ENCODE measurements around the gene TNFAIP3.

Gene TNFAIP3

DNA sequence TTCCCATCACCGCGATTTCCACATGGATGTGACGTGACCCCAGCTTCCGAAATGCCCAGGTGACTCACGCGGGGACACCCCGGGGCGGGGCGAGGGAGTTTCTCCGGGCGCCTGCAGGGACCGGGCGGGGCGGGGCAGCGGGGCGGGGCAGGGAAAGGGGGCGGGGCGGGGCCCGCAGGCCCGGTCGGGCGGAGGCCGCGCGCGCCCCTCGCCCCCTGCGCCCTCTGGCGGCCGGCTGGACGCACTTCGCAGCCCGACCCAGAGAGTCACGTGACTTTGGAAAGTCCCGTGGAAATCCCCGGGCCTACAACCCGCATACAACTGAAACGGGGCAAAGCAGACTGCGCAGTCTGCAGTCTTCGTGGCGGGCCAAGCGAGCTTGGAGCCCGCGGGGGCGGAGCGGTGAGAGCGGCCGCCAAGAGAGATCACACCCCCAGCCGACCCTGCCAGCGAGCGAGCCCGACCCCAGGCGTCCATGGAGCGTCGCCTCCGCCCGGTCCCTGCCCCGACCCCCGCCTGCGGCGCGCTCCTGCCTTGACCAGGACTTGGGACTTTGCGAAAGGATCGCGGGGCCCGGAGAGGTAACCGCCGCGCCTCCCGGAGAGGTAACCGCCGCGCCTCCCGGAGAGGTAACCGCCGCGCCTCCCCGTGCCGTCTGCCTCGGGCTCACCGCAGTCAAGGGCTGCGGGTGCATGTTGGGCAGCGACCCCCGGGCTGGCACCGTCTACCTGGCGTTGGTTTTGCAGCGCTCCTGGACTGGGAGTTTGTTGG is at the start of gene TNFAIP3:
Gene TNFAIP3 (plus strand): TSS at position 346 of the 771 bp plus-strand sequence. CDS start 3,969 bp downstream, outside the sequence.
- H3K4me3 ChIP-seq (ENCODE audit: low read length): peak within 1 kb of the TSS; percentile 89
- peaks cover 23% of the 10 kb centered on the region for H3K27me3 ChIP-seq (ENCODE audit: insufficient read depth, low read length)
- peaks cover 30% of the 10 kb centered on the region for H3K4me1 ChIP-seq (ENCODE audit: insufficient read depth, low read length)
- H3K27ac ChIP-seq (ENCODE audit: low read length): no peak within 1 kb of the TSS
- no peaks in the 10 kb centered on the region for H3K9me3 ChIP-seq (ENCODE audit: insufficient read depth, low read depth, low read length)
- H3K36me3 ChIP-seq (ENCODE audit: insufficient read depth, low read depth, low read length): no peaks in the 10 kb centered on the region
- H3K9ac ChIP-seq (ENCODE audit: low read depth, low read length): peak within 1 kb of the TSS; percentile 75; the same call in 1 of the 2 replicates

DNA sequence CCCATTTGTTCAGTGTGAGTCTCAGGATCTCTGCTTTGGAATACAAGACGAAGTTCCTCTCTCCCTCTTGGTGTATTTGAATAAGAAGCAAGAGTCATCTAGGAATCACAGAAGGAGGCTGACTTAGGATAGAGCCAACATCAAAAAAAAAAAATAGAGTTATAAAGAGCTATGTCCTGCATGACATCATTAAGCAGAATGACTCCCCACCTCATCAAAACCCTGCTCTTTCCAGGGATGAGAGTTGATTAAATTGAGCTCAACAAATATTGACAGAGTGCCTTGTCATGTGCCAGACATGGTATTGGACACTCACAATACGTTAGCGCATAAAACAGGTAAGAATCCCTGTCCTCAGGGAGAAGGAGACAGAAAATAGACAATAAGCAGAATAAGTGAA is 48.6 kb upstream of the TNFAIP3 start:
- Histone ChIP-seq H3K4me1 (ENCODE audit: insufficient read depth, low read length) (no peaks in the 10 kb centered on the region), H3K27ac (ENCODE audit: low read length) (no peak overlapping the region), H3K36me3 (ENCODE audit: insufficient read depth, low read depth, low read length) (no peaks in the 10 kb centered on the region)

DNA sequence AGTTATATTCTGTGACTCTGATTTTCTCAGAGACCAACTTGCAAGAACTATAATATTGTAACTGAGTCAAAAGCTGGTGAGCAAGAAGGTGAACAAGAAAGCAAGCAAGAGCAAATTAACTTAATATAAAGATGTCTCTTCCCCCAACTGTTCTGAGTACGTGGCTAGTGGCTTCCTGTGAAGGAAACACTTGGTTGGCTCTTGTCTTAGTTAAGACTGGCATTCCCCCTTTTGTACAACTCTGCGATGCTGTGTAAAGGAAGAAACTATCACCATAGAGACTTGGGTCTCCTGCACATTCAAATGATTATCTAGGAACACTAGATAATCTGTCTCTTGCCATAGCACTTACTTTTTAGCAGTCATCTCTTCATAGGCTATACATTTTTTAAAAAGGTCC is 47.3 kb upstream of the TNFAIP3 start:
- no peaks in the 10 kb centered on the region for H3K9me3 ChIP-seq (ENCODE audit: insufficient read depth, low read depth, low read length)
- H3K36me3 ChIP-seq (ENCODE audit: insufficient read depth, low read depth, low read length): no peaks in the 10 kb centered on the region
- no peaks in the 10 kb centered on the region for H3K4me1 ChIP-seq (ENCODE audit: insufficient read depth, low read length)
- H3K4me3 ChIP-seq (ENCODE audit: low read length): no peak overlapping the region
- no peak overlapping the region for H3K27ac ChIP-seq (ENCODE audit: low read length)
- no peak overlapping the region for H3K9ac ChIP-seq (ENCODE audit: low read depth, low read length)
- no peaks in the 10 kb centered on the region for H3K27me3 ChIP-seq (ENCODE audit: insufficient read depth, low read length)

More for the DNA sequence above, 48.6 kb upstream of the TNFAIP3 start:
- Histone ChIP-seq H3K27me3 (ENCODE audit: insufficient read depth, low read length) (no peaks in the 10 kb centered on the region), H3K9me3 (ENCODE audit: insufficient read depth, low read depth, low read length) (no peaks in the 10 kb centered on the region), H3K4me3 (ENCODE audit: low read length) (no peak overlapping the region), H3K9ac (ENCODE audit: low read depth, low read length) (no peak overlapping the region)

DNA sequence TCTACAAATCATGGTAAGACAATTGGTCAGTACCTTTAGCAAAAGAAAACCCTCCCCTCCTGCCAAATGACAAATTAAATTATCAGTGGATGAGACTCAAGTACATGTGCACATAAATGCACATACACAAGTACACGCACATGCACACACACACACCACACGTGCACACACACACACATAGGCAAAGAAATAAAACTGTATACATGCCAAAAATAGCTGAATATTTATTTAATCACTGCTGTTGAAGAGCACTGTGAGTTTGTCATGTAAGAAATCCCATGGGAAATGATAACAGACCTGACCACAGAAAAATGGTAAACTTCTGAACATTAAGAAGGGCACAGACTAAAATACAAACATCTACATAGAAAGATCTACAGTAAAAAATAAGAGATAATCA is 46.6 kb upstream of the TNFAIP3 start:
- Histone ChIP-seq H3K36me3 (ENCODE audit: insufficient read depth, low read depth, low read length) (no peaks in the 10 kb centered on the region), H3K4me3 (ENCODE audit: low read length) (no peak overlapping the region), H3K9ac (ENCODE audit: low read depth, low read length) (no peak overlapping the region), H3K4me1 (ENCODE audit: insufficient read depth, low read length) (no peaks in the 10 kb centered on the region), H3K27me3 (ENCODE audit: insufficient read depth, low read length) (no peaks in the 10 kb centered on the region), H3K27ac (ENCODE audit: low read length) (no peak overlapping the region), H3K9me3 (ENCODE audit: insufficient read depth, low read depth, low read length) (no peaks in the 10 kb centered on the region)

DNA sequence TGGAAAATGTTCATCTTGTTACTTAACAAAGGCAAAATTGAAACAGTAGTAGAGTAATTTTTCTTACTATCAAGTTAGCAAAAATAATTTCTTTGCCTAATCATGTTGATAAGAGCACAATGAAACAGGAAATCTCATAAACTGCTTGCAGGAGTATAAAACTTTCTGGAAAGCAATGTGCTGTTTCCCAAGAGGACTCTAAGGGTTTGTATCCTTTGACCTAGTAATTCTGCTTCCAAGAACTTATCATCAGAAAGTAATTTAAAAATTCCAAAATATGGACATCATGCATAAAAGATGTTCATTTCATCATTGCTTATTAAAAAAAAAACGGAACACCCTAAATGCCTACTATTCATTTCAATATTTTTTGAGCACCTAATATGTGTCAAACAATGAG is 46.1 kb upstream of the TNFAIP3 start:
- Histone ChIP-seq H3K9me3 (ENCODE audit: insufficient read depth, low read depth, low read length) (no peaks in the 10 kb centered on the region), H3K36me3 (ENCODE audit: insufficient read depth, low read depth, low read length) (no peaks in the 10 kb centered on the region), H3K4me1 (ENCODE audit: insufficient read depth, low read length) (no peaks in the 10 kb centered on the region), H3K27ac (ENCODE audit: low read length) (no peak overlapping the region), H3K4me3 (ENCODE audit: low read length) (no peak overlapping the region), H3K9ac (ENCODE audit: low read depth, low read length) (no peak overlapping the region), H3K27me3 (ENCODE audit: insufficient read depth, low read length) (no peaks in the 10 kb centered on the region)

DNA sequence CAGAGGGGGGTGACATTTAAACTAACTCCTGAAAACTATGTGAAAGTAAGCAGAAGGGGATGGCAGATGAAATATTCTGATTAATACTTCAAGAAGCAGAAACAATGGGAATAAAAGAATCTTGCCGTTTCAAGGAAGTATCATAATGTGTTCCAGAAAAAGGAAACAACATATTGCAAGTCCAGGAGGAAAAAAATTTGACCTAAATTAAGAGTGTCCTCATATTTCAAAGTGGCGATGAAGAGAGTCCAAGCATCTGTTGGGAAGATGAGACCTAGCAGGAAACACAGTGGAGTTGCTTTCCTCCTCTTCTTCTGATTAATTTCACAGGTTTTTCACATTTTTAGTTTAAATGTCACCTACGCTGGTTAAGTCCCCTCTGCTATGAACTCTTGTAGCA is 45.6 kb upstream of the TNFAIP3 start:
- no peak overlapping the region for H3K27ac ChIP-seq (ENCODE audit: low read length)
- H3K4me1 ChIP-seq (ENCODE audit: insufficient read depth, low read length): no peaks in the 10 kb centered on the region
- no peaks in the 10 kb centered on the region for H3K27me3 ChIP-seq (ENCODE audit: insufficient read depth, low read length)
- no peaks in the 10 kb centered on the region for H3K9me3 ChIP-seq (ENCODE audit: insufficient read depth, low read depth, low read length)
- no peaks in the 10 kb centered on the region for H3K36me3 ChIP-seq (ENCODE audit: insufficient read depth, low read depth, low read length)
- H3K4me3 ChIP-seq (ENCODE audit: low read length): no peak overlapping the region
- H3K9ac ChIP-seq (ENCODE audit: low read depth, low read length): no peak overlapping the region

DNA sequence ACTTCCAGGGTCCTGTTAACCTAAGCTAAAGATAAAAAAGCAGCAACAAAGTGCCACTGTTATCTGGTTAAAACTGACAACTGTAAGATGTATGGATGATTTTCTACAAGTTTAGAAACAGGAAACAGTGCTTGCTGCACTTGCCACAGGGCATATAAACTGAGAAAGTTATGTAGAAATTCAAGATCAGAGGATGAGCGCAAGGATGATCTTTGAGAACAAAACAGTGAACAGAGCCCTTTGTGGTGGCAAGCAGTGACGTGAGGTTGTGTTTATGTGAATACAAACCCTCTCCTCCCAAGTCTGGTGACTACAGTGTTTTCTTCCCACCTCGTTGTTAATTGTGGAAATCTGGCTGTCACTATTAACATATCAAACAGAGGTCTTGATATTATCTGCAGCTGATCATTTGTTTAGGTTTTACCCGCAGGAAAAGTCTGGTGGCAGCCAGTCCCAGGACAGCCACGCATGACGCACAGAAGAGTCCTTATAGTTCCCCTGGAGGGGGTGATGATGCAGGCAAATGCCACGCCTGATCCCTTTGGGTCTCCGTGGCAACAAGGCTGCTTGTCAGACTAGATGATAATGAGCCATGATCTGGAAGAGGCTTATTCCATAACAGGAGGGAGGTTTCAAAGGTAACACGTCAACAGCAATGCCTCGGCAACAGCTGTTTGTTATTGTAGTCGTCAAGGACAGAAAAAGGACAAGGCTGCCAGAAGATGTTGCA is 43.1 kb upstream of the TNFAIP3 start:
- Histone ChIP-seq H3K4me1 (ENCODE audit: insufficient read depth, low read length) (no peaks in the 10 kb centered on the region), H3K4me3 (ENCODE audit: low read length) (no peak overlapping the region), H3K9ac (ENCODE audit: low read depth, low read length) (no peak overlapping the region), H3K27ac (ENCODE audit: low read length) (no peak overlapping the region), H3K27me3 (ENCODE audit: insufficient read depth, low read length) (no peaks in the 10 kb centered on the region), H3K36me3 (ENCODE audit: insufficient read depth, low read depth, low read length) (no peaks in the 10 kb centered on the region), H3K9me3 (ENCODE audit: insufficient read depth, low read depth, low read length) (no peaks in the 10 kb centered on the region)

DNA sequence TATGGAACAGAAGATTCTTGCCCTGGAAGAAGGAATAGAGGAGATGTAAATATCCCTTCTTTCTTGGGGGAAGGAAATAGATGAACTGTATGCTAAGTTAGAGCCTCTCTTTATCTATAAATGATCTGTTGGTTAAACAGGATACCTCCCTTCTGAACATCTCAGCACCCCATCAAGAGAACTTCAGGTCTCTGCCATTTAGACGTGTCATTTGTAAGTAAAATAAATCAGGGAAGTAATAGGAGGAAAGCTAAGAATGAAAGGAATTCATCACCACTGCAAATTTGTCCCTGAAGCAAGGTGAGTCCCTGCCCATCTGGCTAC is 42.5 kb upstream of the TNFAIP3 start:
- Histone ChIP-seq H3K4me1 (ENCODE audit: insufficient read depth, low read length) (no peaks in the 10 kb centered on the region), H3K9ac (ENCODE audit: low read depth, low read length) (no peak overlapping the region), H3K27ac (ENCODE audit: low read length) (no peak overlapping the region), H3K9me3 (ENCODE audit: insufficient read depth, low read depth, low read length) (no peaks in the 10 kb centered on the region), H3K36me3 (ENCODE audit: insufficient read depth, low read depth, low read length) (no peaks in the 10 kb centered on the region), H3K4me3 (ENCODE audit: low read length) (no peak overlapping the region), H3K27me3 (ENCODE audit: insufficient read depth, low read length) (no peaks in the 10 kb centered on the region)

DNA sequence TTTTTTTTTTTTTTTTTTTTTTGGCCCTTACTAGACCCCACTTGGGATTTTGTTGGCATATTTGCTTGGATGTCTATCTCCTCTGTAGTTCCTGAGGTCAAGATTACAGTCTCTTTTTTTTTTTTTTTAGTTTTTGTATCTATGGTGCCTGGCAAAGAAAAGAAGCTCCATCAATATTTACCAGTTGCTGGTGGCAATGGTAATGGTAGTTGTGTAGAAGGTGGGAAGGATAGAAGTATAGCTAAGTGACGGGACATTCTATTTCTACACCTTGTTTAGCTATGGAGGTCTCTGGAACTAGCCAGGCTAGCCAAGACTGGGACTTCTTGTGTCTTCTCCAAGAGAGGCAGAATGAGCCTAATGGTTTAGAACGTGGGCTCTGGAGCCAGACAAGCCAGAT is 42.2 kb upstream of the TNFAIP3 start:
- Histone ChIP-seq H3K27me3 (ENCODE audit: insufficient read depth, low read length) (no peaks in the 10 kb centered on the region), H3K36me3 (ENCODE audit: insufficient read depth, low read depth, low read length) (no peaks in the 10 kb centered on the region), H3K4me3 (ENCODE audit: low read length) (no peak overlapping the region), H3K9ac (ENCODE audit: low read depth, low read length) (no peak overlapping the region), H3K4me1 (ENCODE audit: insufficient read depth, low read length) (no peaks in the 10 kb centered on the region), H3K9me3 (ENCODE audit: insufficient read depth, low read depth, low read length) (no peaks in the 10 kb centered on the region), H3K27ac (ENCODE audit: low read length) (no peak overlapping the region)

DNA sequence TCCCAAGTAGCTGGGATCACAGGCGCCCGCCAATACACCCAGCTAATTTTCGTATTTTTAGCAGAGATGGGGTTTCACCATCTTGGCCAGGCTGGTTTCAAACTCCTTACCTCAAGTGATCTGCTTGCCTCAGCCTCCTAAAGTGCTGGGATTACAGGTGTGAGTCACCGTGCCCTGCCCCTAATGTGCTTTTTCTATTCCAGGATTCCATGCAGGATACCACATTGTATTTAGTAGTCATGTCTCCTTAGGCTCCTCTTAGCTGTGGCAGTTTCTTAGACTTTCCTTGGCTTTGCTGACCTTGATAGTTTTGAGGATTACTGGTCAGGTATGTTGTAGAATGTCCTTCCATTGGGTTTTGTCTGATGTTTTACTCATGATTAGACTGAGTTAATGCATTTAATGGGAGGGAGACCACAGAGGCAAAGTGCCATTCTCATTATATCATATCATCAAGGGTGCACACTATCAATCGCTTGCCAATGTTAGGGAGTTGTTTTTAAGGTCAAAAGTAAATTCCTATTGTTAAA is 39.6 kb upstream of the TNFAIP3 start:
- Histone ChIP-seq H3K4me3 (ENCODE audit: low read length) (no peak overlapping the region), H3K9me3 (ENCODE audit: insufficient read depth, low read depth, low read length) (no peaks in the 10 kb centered on the region), H3K36me3 (ENCODE audit: insufficient read depth, low read depth, low read length) (no peaks in the 10 kb centered on the region), H3K9ac (ENCODE audit: low read depth, low read length) (no peak overlapping the region), H3K27ac (ENCODE audit: low read length) (no peak overlapping the region), H3K4me1 (ENCODE audit: insufficient read depth, low read length) (no peaks in the 10 kb centered on the region), H3K27me3 (ENCODE audit: insufficient read depth, low read length) (no peaks in the 10 kb centered on the region)

DNA sequence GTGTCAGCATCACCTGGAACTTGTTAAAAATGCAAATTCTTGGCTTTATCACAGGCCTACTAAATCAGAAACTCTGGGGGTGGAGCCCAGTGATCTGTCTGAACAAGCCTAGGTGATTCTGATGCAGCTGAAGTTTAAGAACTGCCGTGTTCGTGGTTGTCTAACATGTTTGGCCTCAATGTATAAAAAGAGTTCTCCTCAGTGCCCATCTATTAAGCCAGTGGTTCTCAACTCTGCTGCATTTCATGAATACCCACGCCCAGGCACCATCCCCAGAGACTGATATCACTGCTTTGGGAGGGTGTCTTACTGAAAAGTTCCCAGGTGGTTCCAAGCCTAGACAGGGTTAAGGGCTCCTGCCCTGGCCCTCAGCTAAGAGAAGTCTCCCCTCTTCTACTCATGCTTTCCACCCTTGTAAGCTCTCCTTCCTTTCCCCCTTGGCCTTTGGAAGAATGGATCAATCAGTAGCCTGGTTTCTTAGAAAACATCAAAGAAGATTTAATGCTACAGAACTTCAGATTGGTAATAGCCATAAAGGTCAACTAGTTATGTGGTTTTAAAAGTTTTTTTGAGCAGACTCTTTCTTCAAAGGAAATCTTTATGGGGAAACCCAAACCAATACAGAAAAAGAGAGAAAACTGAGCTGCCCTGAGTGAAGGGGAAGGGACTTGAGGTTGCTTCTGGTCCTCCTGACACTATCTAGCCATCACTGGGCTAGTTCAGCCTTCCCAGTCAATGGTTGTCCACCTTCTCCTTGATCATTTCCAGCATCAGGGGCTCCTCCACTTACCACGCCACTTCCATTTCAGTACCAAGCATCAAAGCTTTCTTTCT is 38.9 kb upstream of the TNFAIP3 start:
- H3K36me3 ChIP-seq (ENCODE audit: insufficient read depth, low read depth, low read length): no peaks in the 10 kb centered on the region
- H3K27ac ChIP-seq (ENCODE audit: low read length): no peak overlapping the region
- no peak overlapping the region for H3K4me3 ChIP-seq (ENCODE audit: low read length)
- H3K9ac ChIP-seq (ENCODE audit: low read depth, low read length): no peak overlapping the region
- no peaks in the 10 kb centered on the region for H3K4me1 ChIP-seq (ENCODE audit: insufficient read depth, low read length)
- H3K27me3 ChIP-seq (ENCODE audit: insufficient read depth, low read length): no peaks in the 10 kb centered on the region
- no peaks in the 10 kb centered on the region for H3K9me3 ChIP-seq (ENCODE audit: insufficient read depth, low read depth, low read length)

Data from iPS-20b (cell line).